IMR-90 (cell line): ENCODE results near the gene OR2L2. TPM values are rescaled to one million over a fixed set of nuclear protein-coding genes. Genes with fewer than 3 reads are reported as not detected.

Experiments used
- ATAC-seq: fragments of 200-7000 bp; cut with Tn5 transposase; 2 replicates; pipeline ENCODE4 v1.9.1; 2020; ENCODE audit warnings: low read depth, mild to moderate bottlenecking, moderate library complexity
- BruUV-seq: library from RNA; stranded (reverse); fragments of 400-500 nt; replicated peaks from 2 replicates; lab custom pipeline; 2021; lab: Mats Ljungman, UMichigan
- CTCF ChIA-PET: fragments of 300-600 bp; formaldehyde crosslinking; extraction: SDS; loops from one replicate; lab custom pipeline; 2021; ENCODE audit warnings: antibody characterized with exemption; lab: Yijun Ruan, JAX
- POLR2A ChIA-PET: fragments of 300-600 bp; sonication (Branson Sonifier 250); formaldehyde crosslinking; loops from one replicate; lab custom pipeline; 2022; ENCODE audit warnings: antibody characterized with exemption; ENCODE audit not compliant: unreplicated experiment; lab: Charles Lee
- DNase-seq: peaks from one replicate; pipeline ENCODE4 v3.0.0; 2013
- H2AFZ ChIP-seq: replicated peaks from 2 replicates; pipeline ENCODE3; 2013; ENCODE audit warnings: low read length, mild to moderate bottlenecking; ENCODE audit not compliant: poor library complexity
- H2AK5ac ChIP-seq: 2 replicates; pipeline ENCODE4 v1.6.1; 2013; ENCODE audit warnings: low read depth, low read length, inconsistent platforms
- H2AK9ac ChIP-seq: replicated peaks from 2 replicates; pipeline ENCODE3; 2013; ENCODE audit warnings: mild to moderate bottlenecking, low read depth, low read length, moderate library complexity; ENCODE audit not compliant: poor library complexity
- H2BK120ac ChIP-seq: 2 replicates; pipeline ENCODE4 v1.6.1; 2013; ENCODE audit warnings: low read depth, low read length, inconsistent platforms
- H2BK15ac ChIP-seq: 3 replicates; pipeline ENCODE4 v1.6.1; 2013; ENCODE audit warnings: low read depth, low read length, inconsistent platforms
- H2BK20ac ChIP-seq: 2 replicates; pipeline ENCODE4 v1.6.1; 2013; ENCODE audit warnings: low read depth, mild to moderate bottlenecking, inconsistent platforms, low read length, moderate library complexity
- H2BK5ac ChIP-seq: 2 replicates; pipeline ENCODE4 v1.6.1; 2013; ENCODE audit warnings: mild to moderate bottlenecking, low read depth, low read length, inconsistent platforms; ENCODE audit not compliant: poor library complexity, severe bottlenecking
- H3K14ac ChIP-seq: replicated peaks from 2 replicates; pipeline ENCODE4 v1.6.1; 2013; ENCODE audit warnings: low read depth, low read length, inconsistent platforms
- H3K18ac ChIP-seq: 2 replicates; pipeline ENCODE4 v1.6.1; 2013; ENCODE audit warnings: low read depth, low read length, control low read depth
- H3K23ac ChIP-seq: 2 replicates; pipeline ENCODE4 v1.6.1; 2013; ENCODE audit warnings: low read depth, low read length, inconsistent platforms
- H3K27ac ChIP-seq: 2 replicates; pipeline ENCODE4 v1.5.1; 2013; ENCODE audit warnings: mild to moderate bottlenecking, control low read depth, low read length; ENCODE audit not compliant: insufficient read depth
- H3K27me3 ChIP-seq: 2 replicates; pipeline ENCODE4 v1.6.1; 2013; ENCODE audit warnings: low read length; ENCODE audit not compliant: control insufficient read depth, insufficient read depth
- H3K36me3 ChIP-seq: 2 replicates; pipeline ENCODE4 v1.6.1; 2013; ENCODE audit warnings: low read length, mixed read lengths; ENCODE audit not compliant: control insufficient read depth, insufficient read depth
- H3K4ac ChIP-seq: 2 replicates; pipeline ENCODE4 v1.6.1; 2013; ENCODE audit warnings: low read depth, low read length, inconsistent platforms
- H3K4me1 ChIP-seq: 2 replicates; pipeline ENCODE4 v1.6.1; 2013; ENCODE audit warnings: low read length, mixed read lengths; ENCODE audit not compliant: control insufficient read depth, insufficient read depth
- H3K4me2 ChIP-seq: 2 replicates; pipeline ENCODE4 v1.6.1; 2013; ENCODE audit warnings: low read depth, mild to moderate bottlenecking, control low read depth, low read length, moderate library complexity
- H3K4me3 ChIP-seq: 2 replicates; pipeline ENCODE4 v1.5.1; 2013; ENCODE audit warnings: low read depth, mild to moderate bottlenecking, control low read depth, low read length, moderate library complexity; ENCODE audit not compliant: insufficient read depth
- H3K56ac ChIP-seq: 2 replicates; pipeline ENCODE4 v1.6.1; 2013; ENCODE audit warnings: low read length, inconsistent platforms; ENCODE audit not compliant: insufficient read depth; ENCODE audit errors: extremely low read depth
- H3K79me1 ChIP-seq, 2 experiments: 2 replicates each; pipeline ENCODE4 v1.6.1; 2013; ENCODE audit warnings: low read length in 2 of 2, inconsistent platforms in 1 of 2, low read depth in 1 of 2
- H3K9ac ChIP-seq: 2 replicates; pipeline ENCODE4 v1.6.1; 2013; ENCODE audit warnings: low read depth, low read length, control low read depth
- H3K9me1 ChIP-seq: 2 replicates; pipeline ENCODE4 v1.6.1; 2013; ENCODE audit warnings: low read length, inconsistent platforms; ENCODE audit not compliant: insufficient read depth
- H3K9me3 ChIP-seq: 2 replicates; pipeline ENCODE4 v1.6.1; 2013; ENCODE audit warnings: low read length; ENCODE audit not compliant: control insufficient read depth, insufficient read depth
- H4K20me1 ChIP-seq: 2 replicates; pipeline ENCODE4 v1.6.1; 2013; ENCODE audit warnings: low read length, inconsistent platforms; ENCODE audit not compliant: insufficient read depth
- H4K5ac ChIP-seq: 2 replicates; pipeline ENCODE4 v1.6.1; 2013; ENCODE audit warnings: mild to moderate bottlenecking, low read depth, low read length, control low read depth
- H4K8ac ChIP-seq, 2 experiments: 2 replicates each; pipeline ENCODE4 v1.6.1; 2013; ENCODE audit warnings: low read depth in 2 of 2, low read length in 2 of 2, control low read depth in 1 of 2, inconsistent platforms in 1 of 2
- H4K91ac ChIP-seq: 2 replicates; pipeline ENCODE4 v1.6.1; 2013; ENCODE audit warnings: low read depth, low read length, inconsistent platforms; ENCODE audit not compliant: insufficient read depth
- BHLHE40 ChIP-seq: fragments of 150-350 bp; IDR thresholded peaks from 2 replicates; pipeline ENCODE4 v1.6.1; 2016; ENCODE audit warnings: mild to moderate bottlenecking, low read depth, low read length
- CEBPB ChIP-seq: IDR thresholded peaks from 2 replicates; pipeline ENCODE4 v1.6.1; 2012; ENCODE audit warnings: low read depth, low read length, improper control_type of control experiment
- CHD1 ChIP-seq: IDR thresholded peaks from 2 replicates; pipeline ENCODE4 v1.6.1; 2012; ENCODE audit warnings: low read depth, low read length, improper control_type of control experiment
- CTCF ChIP-seq: conservative IDR thresholded peaks from 2 replicates; pipeline ENCODE4 v1.5.1; 2012; ENCODE audit warnings: mild to moderate bottlenecking, low read depth, low read length, improper control_type of control experiment
- ELK1 ChIP-seq: fragments of 150-350 bp; IDR thresholded peaks from 2 replicates; pipeline ENCODE4 v1.6.1; 2016; ENCODE audit warnings: low read depth, mild to moderate bottlenecking, low read length, moderate library complexity, borderline replicate concordance
- FOS ChIP-seq: fragments of 150-350 bp; IDR thresholded peaks from 2 replicates; pipeline ENCODE4 v1.6.1; 2016; ENCODE audit warnings: low read depth, low read length
- POLR2A ChIP-seq: IDR thresholded peaks from 2 replicates; pipeline ENCODE4 v1.6.1; 2012; ENCODE audit warnings: mild to moderate bottlenecking, low read depth, low read length
- RAD21 ChIP-seq: IDR thresholded peaks from 2 replicates; pipeline ENCODE4 v1.6.1; 2012; ENCODE audit warnings: low read length, improper control_type of control experiment
- RCOR1 ChIP-seq: IDR thresholded peaks from 2 replicates; pipeline ENCODE4 v1.6.1; 2012; ENCODE audit warnings: mild to moderate bottlenecking, low read length, improper control_type of control experiment; ENCODE audit not compliant: insufficient replicate concordance
- SMC3 ChIP-seq: fragments of 150-350 bp; IDR thresholded peaks from 2 replicates; pipeline ENCODE4 v1.6.1; 2016; ENCODE audit warnings: low read depth, mild to moderate bottlenecking, antibody characterized with exemption, low read length, moderate library complexity
- WGBS, 2 experiments: methylation state at CpG; one replicate each; pipeline versions ENCODE4 v1.1.5 to v1.1.7; 2013; ENCODE audit warnings: missing lambda C conversion rate in 2 of 2; ENCODE audit not compliant: insufficient read length in 1 of 2; ENCODE audit errors: extremely low coverage in 2 of 2; 5-methylcytosine and 5-hydroxymethylcytosine counted together
- dilution Hi-C: fragments of 300-500 bp; cut with HindIII; formaldehyde crosslinking; loops from one replicate; pipeline ENCODE4 v1.14.3; 2018; ENCODE audit warnings: low sequenced_read_pairs; ENCODE audit not compliant: unreplicated experiment
- in situ Hi-C: fragments of 300-500 bp; cut with MboI; formaldehyde crosslinking; loops from 3 replicates; pipeline ENCODE4 v1.14.3; 2019; ENCODE audit warnings: low sequenced_read_pairs, inconsistent platforms, mixed read lengths
- intact Hi-C: fragments of 100-400 bp; cut with micrococcal nuclease; formaldehyde crosslinking; loops from 2 replicates; pipeline ENCODE4 v1.10.0; 2022
- polyA plus RNA-seq, 3 experiments: library from polyadenylated mRNA; depleted of rRNA; stranded (reverse); fragments of >200 nt; gene quantifications; 2 replicates each; pipeline ENCODE4 v1.2.3, GENCODE V29; 2012; ENCODE audit warnings: low replicate concordance in 1 of 3
- total RNA-seq: library from RNA; depleted of rRNA; stranded (reverse); fragments of >200 nt; gene quantifications from 2 replicates; pipeline ENCODE4 v1.2.3, GENCODE V29; 2012

The OR2L2 gene
- total and polyA plus RNA-seq, 2 of the 4 experiments (the other 2 are of a cell fraction): not detected

GRCh38 chr1:248065071-248065470 lies 35.2 kb downstream of the OR2L2 start:
- H3K36me3 ChIP-seq: no peaks in the 10 kb centered on the region
- H4K91ac ChIP-seq: no peak overlapping the region
- no peaks in the 10 kb centered on the region for H3K79me1 ChIP-seq
- dilution Hi-C loops (no loop called here), intact Hi-C loops (no loop called here), in situ Hi-C loops (no loop called here)
- ChIA-PET POLR2A (no interaction called here), CTCF (no interaction called here)
- H3K9me1 ChIP-seq: no peaks in the 10 kb centered on the region
- H3K4me3 ChIP-seq: no peak overlapping the region
- H3K23ac ChIP-seq: no peak overlapping the region
- no peak overlapping the region for H3K14ac ChIP-seq
- no peak overlapping the region for H2BK15ac ChIP-seq
- H3K9ac ChIP-seq: no peak overlapping the region
- H3K27me3 ChIP-seq: no peaks in the 10 kb centered on the region
- no peak for DNase-seq
- no TSS peak for BruUV-seq
- TF ChIP-seq POLR2A (no peak), FOS (no peak), RAD21 (no peak), ELK1 (no peak), RCOR1 (no peak), CHD1 (no peak), SMC3 (no peak), CEBPB (no peak), CTCF (no peak), BHLHE40 (no peak)
- H3K18ac ChIP-seq: no peak overlapping the region
- H4K20me1 ChIP-seq: no peaks in the 10 kb centered on the region
- WGBS, 2 experiments: no CpG with 5 or more reads among the region's 2 CpGs
- no peak overlapping the region for H3K4ac ChIP-seq
- H4K5ac ChIP-seq: no peak overlapping the region
- no peak overlapping the region for H2AK9ac ChIP-seq
- H2BK5ac ChIP-seq: no peak overlapping the region
- H3K4me1 ChIP-seq: no peaks in the 10 kb centered on the region
- H3K56ac ChIP-seq: no peak overlapping the region
- H3K4me2 ChIP-seq: no peak overlapping the region
- H3K27ac ChIP-seq: no peak overlapping the region
- no peak overlapping the region for H4K8ac ChIP-seq
- no peak overlapping the region for H2AK5ac ChIP-seq
- H2AFZ ChIP-seq: no peak overlapping the region
- ATAC-seq: no peak
- H2BK120ac ChIP-seq: no peak overlapping the region
- H2BK20ac ChIP-seq: no peak overlapping the region
- H3K9me3 ChIP-seq: peaks cover 4% of the 10 kb centered on the region
